LNCAP (cell line): ENCODE data around the gene C22orf23.

Experiments
- TF ChIP-seq, protein P1 (sequence below): fragments of 450-650 bp; IDR thresholded peaks from 2 replicates; pipeline ENCODE4 v1.5.1; 2017; ENCODE audit warnings: mild to moderate bottlenecking

The C22orf23 gene

DNA sequence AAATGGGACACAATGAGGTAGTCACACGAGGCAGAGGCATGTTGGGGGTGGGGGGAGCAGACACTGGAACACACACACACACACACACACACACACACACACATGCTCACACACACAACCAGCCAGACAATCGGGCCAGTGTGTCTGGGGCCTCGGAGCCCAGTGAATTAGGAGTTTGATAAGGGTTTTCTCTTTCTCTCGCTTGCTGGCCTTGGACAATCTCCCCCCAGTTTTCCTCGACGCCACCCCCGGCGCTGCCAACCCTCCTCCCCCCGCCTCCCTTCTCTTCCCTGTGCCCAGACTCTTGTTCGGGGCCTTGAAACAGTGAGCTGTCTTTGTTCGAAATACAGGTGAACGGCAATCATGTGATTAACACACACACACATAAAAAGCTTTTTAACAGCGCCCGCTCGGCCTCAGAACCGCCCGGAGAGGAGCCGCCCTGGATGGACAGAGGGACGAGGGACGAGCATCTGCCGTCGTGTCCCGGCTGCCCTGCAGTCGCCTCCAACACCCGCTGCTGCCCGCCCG is 32.4 kb upstream of the C22orf23 start:
- TF ChIP-seq, protein P1, sequence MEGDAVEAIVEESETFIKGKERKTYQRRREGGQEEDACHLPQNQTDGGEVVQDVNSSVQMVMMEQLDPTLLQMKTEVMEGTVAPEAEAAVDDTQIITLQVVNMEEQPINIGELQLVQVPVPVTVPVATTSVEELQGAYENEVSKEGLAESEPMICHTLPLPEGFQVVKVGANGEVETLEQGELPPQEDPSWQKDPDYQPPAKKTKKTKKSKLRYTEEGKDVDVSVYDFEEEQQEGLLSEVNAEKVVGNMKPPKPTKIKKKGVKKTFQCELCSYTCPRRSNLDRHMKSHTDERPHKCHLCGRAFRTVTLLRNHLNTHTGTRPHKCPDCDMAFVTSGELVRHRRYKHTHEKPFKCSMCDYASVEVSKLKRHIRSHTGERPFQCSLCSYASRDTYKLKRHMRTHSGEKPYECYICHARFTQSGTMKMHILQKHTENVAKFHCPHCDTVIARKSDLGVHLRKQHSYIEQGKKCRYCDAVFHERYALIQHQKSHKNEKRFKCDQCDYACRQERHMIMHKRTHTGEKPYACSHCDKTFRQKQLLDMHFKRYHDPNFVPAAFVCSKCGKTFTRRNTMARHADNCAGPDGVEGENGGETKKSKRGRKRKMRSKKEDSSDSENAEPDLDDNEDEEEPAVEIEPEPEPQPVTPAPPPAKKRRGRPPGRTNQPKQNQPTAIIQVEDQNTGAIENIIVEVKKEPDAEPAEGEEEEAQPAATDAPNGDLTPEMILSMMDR, result no peak

DNA sequence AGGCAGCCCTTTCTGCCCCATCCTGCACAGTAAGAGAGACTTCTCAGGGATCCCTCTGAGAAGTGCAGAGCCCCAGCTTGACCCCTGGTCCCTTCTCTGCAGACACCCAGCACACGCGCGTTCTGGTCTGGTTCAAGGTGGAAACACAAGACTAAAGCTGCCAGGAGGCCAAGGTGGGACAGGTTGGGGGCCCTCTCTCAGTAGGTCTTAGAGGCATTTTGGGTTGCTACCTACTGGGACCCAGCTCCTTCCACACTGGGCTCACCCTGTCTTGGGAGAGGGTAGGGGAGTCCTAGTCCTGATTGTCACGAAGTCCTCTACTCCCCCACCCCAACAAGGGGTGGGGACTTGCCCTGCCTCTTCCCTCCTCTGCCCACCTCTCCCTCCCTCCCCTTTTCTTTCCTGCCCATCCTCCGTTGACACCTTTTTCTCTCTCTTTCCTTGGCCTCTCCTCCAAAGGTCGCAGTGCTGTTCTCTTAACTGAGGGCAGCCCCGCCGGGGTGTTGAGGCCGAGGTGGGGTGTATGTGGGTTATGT is 31.7 kb upstream of the C22orf23 start:
- TF ChIP-seq, protein P1, result no peak

GRCh38 chr22:37983860-37984791 is 30.7 kb upstream of the C22orf23 start, which contains the start of gene SOX10:
Gene SOX10, minus strand, starts transcription at chr22:37984555. Its CDS starts 771 bp downstream, at chr22:37983784.
- TF ChIP-seq, protein P1, result no peak

DNA sequence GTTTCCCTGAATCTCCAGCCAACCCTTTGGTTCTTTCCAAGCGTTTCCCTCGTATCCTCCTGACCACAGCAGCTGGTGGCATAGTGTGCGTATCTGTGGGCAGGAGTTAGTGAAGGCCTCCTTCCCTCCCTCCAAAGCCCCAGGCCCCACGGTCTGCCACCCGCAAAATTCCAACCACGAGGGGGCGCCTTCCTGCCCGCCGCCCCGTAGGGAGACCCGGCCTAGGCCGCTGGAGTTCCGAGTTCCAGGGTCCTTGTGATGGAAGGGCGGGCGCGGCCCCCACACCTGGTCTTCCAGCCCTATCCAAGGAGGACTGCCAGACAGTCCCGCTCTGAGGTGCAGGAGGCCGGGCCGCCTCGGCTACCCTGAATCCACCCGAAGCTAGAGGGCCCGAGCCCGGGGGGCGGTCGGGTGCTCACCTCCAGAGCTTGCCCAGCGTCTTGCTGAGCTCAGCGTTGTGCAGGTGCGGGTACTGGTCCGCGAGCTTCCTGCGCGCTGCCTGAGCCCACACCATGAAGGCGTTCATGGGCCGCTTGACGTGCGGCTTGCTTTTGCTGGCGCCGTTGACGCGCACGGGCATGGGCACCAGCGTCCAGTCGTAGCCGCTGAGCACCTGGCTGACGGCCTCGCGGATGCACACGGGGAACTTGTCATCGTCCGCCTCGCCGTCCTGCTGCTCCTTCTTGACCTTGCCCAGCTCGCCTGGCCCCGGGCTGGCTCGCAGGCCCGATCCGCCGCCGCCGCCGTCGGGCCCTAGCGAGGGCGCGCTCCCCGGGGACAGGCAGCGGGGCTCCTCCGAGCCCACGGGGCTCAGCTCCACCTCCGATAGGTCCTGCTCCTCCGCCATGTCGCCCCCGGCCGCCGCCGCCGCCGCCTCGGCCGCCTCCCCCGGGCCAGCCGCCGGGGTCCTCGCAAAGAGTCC is 29.8 kb upstream of the C22orf23 start:
- TF ChIP-seq, protein P1, result peak; percentile 35; the same call in 1 of the 2 replicates

DNA sequence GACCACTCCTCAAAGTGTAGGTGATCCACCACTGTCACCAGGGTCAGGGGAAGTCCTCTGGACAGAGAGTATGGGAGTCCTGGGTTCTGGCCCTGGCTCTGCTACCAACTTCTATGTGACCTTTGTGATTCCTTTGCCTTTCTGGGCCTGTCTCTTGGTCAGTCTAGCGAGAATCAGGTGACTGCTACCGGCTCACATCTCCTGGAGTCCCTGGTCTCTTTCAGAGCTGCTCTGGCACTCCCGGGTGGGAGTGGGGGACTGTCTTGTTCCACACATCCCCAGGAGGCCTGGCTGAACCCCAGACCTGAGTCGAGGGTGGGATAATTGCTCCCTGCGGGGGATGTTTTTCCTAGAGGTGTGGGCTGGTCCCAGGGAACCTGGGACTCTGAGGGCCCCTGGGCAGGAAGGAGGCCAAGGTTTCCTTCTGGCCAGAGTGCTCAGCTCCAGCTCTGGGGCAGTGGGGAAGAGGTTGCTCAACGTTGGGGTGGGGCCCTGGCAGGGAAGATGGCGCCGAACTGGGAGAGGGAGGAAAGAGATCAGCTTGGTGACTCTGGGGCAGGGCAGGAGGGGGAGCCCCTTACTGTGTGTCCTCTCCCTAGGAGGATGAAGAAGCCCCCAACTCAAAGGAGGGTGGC is 28.9 kb upstream of the C22orf23 start:
- TF ChIP-seq, protein P1, result no peak

GRCh38 chr22:37981282-37982011 is 28.0 kb upstream of the C22orf23 start:
- TF ChIP-seq, protein P1, result no peak
